ENCODE data around the gene SLC38A2. TPM values are rescaled to one million over a fixed set of nuclear protein-coding genes. Genes with fewer than 3 reads are reported as not detected.

The SLC38A2 gene
- total RNA-seq, 1 donor from 2014 or later: 216 TPM

DNA sequence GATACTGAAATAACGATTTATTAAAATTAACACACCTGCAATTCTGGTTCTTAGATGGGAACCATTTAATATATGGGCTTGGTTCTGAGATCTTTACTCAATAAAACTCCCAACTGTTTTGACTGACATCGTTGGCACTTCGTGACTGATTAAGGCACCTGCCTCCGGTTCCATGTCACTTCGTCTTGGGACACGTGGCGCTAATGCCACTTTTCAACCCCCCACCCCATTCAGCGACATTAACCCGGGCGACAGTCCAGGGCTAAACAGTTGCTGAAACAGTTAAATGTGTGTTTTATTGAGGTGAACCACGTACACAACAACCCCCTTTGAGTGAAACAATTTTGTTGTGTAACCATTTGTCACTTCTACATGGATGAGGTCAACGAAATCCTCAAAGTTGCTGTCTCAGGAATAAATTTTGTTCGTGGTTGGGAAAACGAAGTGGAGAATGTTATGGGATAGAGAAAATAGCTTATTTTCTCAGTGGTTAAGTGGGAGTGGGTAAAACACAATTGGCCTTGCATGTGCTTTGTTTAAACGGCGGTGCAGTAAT is 9.9 kb upstream of the SLC38A2 start:
- Mint-ChIP-seq H3K36me3 (ENCODE audit: insufficient read depth) (no peaks in the 10 kb centered on the region), H3K4me3 (ENCODE audit: low read depth) (peak overlapping the region; percentile 79), H3K27ac (peak overlapping the region; percentile 99), H3K9me3 (ENCODE audit: low read depth) (no peaks in the 10 kb centered on the region), H3K27me3 (no peaks in the 10 kb centered on the region), H3K4me1 (ENCODE audit: low read depth) (peaks cover 21% of the 10 kb centered on the region)
- DNase-seq (ENCODE audit: low spot score, unreplicated experiment): no peak
- TF ChIP-seq, protein P1, sequence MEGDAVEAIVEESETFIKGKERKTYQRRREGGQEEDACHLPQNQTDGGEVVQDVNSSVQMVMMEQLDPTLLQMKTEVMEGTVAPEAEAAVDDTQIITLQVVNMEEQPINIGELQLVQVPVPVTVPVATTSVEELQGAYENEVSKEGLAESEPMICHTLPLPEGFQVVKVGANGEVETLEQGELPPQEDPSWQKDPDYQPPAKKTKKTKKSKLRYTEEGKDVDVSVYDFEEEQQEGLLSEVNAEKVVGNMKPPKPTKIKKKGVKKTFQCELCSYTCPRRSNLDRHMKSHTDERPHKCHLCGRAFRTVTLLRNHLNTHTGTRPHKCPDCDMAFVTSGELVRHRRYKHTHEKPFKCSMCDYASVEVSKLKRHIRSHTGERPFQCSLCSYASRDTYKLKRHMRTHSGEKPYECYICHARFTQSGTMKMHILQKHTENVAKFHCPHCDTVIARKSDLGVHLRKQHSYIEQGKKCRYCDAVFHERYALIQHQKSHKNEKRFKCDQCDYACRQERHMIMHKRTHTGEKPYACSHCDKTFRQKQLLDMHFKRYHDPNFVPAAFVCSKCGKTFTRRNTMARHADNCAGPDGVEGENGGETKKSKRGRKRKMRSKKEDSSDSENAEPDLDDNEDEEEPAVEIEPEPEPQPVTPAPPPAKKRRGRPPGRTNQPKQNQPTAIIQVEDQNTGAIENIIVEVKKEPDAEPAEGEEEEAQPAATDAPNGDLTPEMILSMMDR (IDR thresholded peaks at IDR 0.05; ENCODE audit: unreplicated experiment): no peak

DNA sequence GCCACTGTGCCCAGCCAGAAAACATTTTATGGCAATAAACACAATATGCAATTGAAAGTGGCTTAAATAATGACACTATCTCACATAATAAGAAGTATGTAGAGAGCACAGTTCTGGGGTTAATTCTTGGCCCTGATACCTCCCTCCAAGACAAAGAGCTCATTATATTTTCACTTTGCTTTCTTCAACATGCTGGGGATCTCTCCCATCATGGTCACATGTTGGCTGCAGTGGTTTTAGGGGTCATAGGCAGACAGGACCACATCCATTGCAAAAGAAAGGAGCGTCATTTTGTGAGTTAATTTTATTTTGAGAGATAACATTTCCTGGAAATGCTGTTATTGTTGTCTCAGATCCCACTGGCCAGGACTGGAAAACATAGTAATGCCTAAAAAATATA is 8.3 kb upstream of the SLC38A2 start:
- DNase-seq (ENCODE audit: low spot score, unreplicated experiment): no peak
- Mint-ChIP-seq H3K9me3 (ENCODE audit: low read depth) (no peaks in the 10 kb centered on the region), H3K27me3 (no peaks in the 10 kb centered on the region), H3K4me3 (ENCODE audit: low read depth) (no peak overlapping the region), H3K36me3 (ENCODE audit: insufficient read depth) (no peaks in the 10 kb centered on the region), H3K27ac (no peak overlapping the region), H3K4me1 (ENCODE audit: low read depth) (peaks cover 16% of the 10 kb centered on the region)
- TF ChIP-seq, protein P1 (IDR thresholded peaks at IDR 0.05; ENCODE audit: unreplicated experiment): no peak

DNA sequence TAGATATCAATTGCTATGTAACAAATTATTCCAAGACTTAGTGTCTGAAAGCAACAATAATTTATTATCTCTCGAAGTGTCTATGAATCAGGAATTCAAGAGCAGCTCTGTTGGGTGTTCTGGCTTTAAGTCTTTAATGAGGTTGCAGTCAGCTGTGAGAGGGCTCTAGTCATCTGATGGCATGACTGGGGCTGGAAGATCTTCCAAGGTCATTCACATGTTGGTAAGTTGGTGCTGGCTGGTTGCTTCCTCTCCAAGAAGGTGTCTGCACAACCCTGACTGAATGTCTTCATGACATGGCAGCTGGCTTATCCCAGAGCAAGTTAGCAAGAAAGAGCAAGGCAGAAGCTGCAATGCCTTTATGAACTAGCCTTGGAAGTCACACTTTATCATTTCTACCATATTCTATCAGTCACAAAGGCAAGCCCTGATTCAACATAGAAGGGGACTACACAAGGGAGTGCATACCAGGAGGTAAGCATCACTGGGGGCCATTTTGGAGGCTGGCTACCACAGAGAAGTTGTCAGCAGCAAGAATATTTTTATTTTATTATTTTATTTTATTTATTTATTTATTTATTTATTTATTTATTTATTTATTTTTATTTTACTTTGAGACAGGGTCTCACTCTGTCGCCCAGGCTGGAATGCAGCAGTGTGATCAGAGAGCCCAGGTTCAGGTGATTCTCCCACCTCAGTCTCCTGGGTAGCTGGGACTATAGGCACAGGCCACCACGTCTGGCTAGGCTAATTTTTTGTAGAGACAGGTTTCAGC is 7.6 kb upstream of the SLC38A2 start:
- Mint-ChIP-seq H3K9me3 (ENCODE audit: low read depth) (no peaks in the 10 kb centered on the region), H3K36me3 (ENCODE audit: insufficient read depth) (no peaks in the 10 kb centered on the region), H3K27ac (no peak overlapping the region), H3K4me1 (ENCODE audit: low read depth) (peaks cover 10% of the 10 kb centered on the region), H3K27me3 (no peaks in the 10 kb centered on the region), H3K4me3 (ENCODE audit: low read depth) (no peak overlapping the region)
- no peak for DNase-seq (ENCODE audit: low spot score, unreplicated experiment)
- TF ChIP-seq, protein P1 (IDR thresholded peaks at IDR 0.05; ENCODE audit: unreplicated experiment): no peak

DNA sequence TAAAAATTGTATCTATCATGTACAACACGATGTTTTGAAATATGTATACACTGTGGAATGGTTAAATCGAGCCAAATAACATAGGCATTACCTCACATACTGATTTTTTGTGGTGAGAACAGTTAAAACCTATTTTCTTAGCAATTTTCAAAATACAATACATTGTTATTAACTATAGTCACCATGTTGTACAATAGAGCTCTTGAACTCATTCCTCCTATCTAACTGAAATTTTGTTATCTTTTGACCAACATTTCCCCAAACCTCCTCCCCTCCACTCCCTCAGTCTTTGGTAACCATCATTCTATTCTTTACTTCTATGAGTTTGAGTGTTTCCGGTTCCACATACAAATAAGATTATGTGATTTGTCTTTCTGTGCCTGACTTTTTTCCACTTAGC is 6.8 kb upstream of the SLC38A2 start:
- H3K27ac Mint-ChIP-seq: no peak overlapping the region
- H3K27me3 Mint-ChIP-seq: no peaks in the 10 kb centered on the region
- TF ChIP-seq, protein P1 (IDR thresholded peaks at IDR 0.05; ENCODE audit: unreplicated experiment): no peak
- H3K9me3 Mint-ChIP-seq (ENCODE audit: low read depth): no peaks in the 10 kb centered on the region
- peaks cover 11% of the 10 kb centered on the region for H3K4me1 Mint-ChIP-seq (ENCODE audit: low read depth)
- DNase-seq (ENCODE audit: low spot score, unreplicated experiment): no peak
- no peak overlapping the region for H3K4me3 Mint-ChIP-seq (ENCODE audit: low read depth)
- no peaks in the 10 kb centered on the region for H3K36me3 Mint-ChIP-seq (ENCODE audit: insufficient read depth)

DNA sequence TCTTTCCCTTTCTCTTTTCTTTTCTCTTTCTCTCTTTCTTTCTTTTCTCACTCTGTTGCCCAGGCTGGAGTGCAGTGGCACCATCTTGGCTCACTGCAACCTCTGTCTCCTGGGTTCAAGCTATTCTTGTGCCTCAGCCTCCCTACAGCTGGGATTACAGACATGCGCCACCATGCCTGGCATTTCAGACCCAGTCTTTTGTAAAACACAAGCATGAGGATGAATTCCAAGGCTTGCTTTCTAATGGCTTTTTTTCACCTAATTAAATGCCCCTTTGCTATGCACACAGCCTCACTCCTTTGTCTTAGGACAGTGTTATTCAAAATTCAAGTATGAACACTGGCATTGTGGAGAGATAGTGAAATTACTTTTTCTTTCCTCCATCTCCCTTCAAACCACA is 6.0 kb upstream of the SLC38A2 start:
- H3K4me1 Mint-ChIP-seq (ENCODE audit: low read depth): peaks cover 18% of the 10 kb centered on the region
- no peaks in the 10 kb centered on the region for H3K27me3 Mint-ChIP-seq
- H3K9me3 Mint-ChIP-seq (ENCODE audit: low read depth): no peaks in the 10 kb centered on the region
- no peaks in the 10 kb centered on the region for H3K36me3 Mint-ChIP-seq (ENCODE audit: insufficient read depth)
- TF ChIP-seq, protein P1 (IDR thresholded peaks at IDR 0.05; ENCODE audit: unreplicated experiment): no peak
- DNase-seq (ENCODE audit: low spot score, unreplicated experiment): no peak
- no peak overlapping the region for H3K4me3 Mint-ChIP-seq (ENCODE audit: low read depth)
- H3K27ac Mint-ChIP-seq: no peak overlapping the region

Measured in progenitor cell of endocrine pancreas (in vitro differentiated cells).